ENCODE data around the gene OPTC.
"Not testable (repeated sequence)": the region's sequence is repeated elsewhere in the genome, so short reads cannot be mapped to it uniquely, and the experiment has no call there.

OPTC gene

DNA sequence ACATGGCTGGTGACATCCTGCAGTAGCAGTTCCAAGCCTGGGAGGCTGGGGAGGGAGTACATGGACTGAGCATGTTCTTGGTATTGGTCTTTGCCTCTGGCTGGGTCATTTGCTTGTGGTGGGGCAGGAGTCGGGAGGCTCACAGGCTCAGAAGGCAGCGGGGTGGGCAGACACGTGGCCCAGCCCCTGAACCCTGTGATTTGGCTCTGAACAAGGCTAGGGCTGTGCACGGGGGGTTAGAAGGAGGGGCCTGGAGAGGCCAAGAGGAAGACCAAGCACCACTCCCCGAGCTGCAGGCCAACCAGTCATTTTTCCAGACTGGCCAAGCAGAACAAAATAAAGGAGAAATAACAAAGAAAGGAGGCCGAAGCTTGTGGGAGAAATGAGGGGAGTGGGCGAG, 28.0 kb upstream of the OPTC start:
- no peak for DNase-seq

GRCh38 chr1:203466906-203467549, 26.9 kb upstream of the OPTC start:
- not testable (repeated sequence) for DNase-seq

GRCh38 chr1:203467550-203467921, 26.4 kb upstream of the OPTC start:
- DNase-seq: no peak

DNA sequence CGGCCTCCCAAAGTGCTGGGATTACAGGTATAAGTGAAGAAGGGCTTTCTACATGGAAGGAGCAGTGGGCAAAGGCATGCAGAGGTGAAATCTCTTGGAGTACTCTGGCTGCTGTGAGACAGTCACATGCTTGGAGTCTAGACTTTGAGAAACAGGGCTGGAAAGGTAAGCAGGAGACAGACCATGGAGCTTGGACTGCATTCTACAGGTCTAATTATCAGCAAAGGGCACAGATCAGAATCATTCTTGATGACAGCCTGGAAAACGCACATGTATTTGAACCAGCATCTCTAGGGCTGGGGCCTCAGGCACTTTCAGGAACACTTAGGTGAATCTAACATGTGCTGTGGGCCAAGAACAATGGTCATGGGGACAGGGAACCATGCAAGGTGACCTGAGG, 25.6 kb upstream of the OPTC start:
- DNase-seq: no peak

DNA sequence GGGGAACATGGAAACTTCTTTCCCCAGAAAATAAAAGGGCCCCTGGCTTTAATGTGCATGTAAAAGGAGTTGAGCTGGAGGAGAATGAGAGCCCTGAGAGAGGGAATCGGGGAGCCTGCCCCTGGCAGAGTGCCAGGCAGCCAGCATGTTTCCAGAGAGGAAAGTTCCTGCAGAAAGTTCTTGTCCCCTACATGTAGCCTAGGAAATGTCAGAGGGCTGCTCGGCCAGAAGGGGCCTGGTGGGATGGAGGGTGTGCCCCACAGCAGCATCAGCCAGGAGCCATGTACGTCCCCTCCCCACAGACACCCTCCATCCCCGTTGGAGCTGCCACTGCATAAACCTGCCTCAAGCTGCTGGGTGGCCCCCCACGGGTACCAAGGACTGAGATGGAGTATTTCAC, 23.7 kb upstream of the OPTC start:
- DNase-seq: no peak

DNA sequence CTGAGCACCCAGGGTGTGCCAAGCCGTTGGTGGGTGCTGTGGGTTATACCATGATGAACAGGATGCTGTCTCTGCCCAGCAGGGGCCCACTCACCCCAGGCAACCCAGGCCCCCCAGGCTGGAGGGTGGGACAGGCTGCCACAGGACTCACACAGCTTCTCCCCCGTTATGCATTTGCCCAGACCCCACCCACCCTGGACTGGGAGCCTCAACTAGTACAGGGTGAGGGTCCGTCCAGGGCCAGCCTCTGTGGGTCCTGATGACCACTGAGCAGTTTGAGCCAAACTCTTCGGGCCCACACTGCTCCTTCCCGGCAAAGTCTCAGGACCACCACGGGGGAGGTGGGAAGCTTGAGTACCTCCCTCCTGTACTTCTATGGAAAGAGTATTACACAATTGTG, 22.1 kb upstream of the OPTC start:
- DNase-seq: no peak

- DNase-seq: no peak
Measured at GRCh38 chr1:203473281-203473680, 20.7 kb upstream of the OPTC start.

DNA sequence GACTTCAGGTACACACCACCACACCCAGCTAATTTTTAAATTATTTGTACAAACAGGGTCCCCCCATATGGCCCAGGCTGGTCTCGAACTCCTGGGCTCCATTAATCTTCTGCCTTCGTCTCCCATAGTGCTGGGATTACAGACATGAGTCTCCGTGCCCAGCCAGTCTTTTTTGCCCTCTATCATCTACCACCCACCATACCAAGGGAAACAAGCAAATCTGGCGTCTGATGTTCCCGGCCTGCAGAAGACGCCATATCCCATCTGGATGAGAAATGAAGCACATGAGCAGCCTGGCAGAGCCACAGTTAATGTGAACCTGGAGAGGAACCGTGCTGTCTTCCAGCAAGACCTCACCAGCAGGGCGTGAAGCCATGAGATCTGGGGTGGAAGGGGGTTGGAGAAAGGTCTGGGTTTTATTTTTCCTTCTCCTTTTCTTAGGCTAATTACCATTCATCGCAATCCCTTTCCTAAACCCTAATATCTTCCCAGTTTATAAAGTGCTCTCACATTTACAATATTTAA, 20.1 kb upstream of the OPTC start:
- peak in 1 of 2 experiments; percentile 76 for DNase-seq

DNA sequence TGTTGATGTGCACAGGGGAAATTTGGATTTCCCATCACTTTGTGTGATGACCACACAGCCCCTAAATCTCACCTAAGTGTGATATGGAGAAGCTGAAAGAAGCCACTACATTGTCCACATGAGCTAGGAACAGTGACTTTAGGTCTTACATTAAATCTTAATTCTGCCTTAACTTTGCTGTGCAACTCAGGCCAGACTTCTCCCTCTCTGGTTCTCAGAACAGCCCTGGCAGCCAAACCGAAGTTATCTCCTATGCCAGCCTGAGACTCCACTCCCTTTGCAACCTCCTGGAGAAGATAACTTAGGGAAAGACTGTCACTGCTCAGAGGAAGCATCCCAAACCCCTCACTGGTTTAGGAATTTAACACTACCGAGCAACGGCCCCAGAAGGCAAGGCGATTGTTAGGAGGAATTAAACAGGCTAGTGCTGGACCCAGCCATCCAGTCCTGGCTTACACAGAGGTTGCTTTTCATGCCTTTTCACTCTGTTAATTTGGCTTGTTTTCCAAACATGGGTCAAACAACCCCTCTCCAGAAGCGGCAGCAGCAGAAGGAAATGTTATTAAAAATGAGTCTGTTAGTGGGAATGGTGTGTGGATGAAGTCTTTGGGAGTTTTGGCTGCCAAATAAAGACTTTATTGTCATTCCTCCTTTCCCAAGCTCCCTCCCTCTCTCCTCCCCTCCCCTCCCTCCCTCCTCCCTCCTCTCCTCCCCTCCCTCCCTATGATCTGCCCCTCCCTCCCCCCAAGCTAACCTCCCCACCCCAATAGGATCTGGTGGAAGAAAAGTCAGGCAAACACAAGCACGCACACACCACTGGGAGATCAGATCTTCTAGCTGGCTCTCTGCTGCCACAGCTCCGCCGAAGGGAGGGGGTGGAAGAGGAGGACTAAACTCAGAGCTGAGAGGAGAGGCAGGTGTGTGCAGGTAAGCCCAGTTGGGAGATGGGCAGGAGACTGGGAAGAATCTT, 18.7 kb upstream of the OPTC start, which contains the start of gene PRELP:
Gene PRELP (plus strand): TSS at position 795 of the 970 bp plus-strand sequence. CDS start 7,379 bp downstream, outside the sequence.
- DNase-seq: peak in 1 of 2 experiments; percentile 71

GRCh38 chr1:203476216-203476814, 17.6 kb upstream of the OPTC start:
- DNase-seq: no peak

- DNase-seq: no peak
Measured at GRCh38 chr1:203477748-203478147, 16.2 kb upstream of the OPTC start.

DNA sequence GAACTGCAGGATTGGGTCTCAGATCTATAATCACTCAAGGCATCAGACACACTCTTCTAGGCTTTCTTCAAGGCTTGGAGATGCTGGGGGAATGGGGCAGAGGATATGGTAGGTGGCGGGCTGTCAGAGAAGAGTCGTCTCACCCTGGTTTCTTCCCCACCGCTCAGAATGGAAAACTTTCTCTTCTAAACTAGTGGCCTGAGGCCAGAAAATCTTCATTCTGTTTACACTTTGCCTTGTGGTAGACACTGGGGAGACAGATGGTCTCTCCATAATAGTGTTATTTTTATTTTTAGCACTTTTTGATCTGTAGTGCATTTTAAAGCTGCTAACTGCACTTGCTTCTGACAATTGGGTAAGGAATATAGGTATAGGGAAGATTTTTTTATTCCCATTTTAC, 15.7 kb upstream of the OPTC start:
- DNase-seq: peak in 1 of 2 experiments; percentile 60

- DNase-seq: no peak
Measured at GRCh38 chr1:203478986-203479385, 15.0 kb upstream of the OPTC start.

- DNase-seq: peak in 1 of 2 experiments; percentile 23
Measured at GRCh38 chr1:203479646-203480045, 14.3 kb upstream of the OPTC start.

DNA sequence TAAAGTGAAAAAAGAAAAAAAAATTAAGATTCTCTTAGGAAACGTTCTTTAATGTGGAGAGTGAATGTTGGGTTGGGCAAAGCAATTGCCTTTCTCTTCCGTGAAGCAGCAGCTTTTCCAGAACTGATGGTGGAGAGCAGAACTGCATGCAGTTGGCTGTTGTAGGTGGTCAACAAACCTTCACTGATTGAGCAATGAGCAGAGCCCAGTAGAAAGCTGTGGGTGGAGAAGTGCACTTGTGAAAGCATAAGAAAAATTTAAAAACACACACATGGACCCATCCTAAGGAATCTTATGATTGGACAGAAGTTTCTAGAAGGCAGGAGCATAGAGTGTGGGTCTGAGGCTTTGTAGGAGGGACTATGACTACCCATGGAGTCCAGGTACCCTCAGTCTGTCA, 13.9 kb upstream of the OPTC start:
- DNase-seq: no peak

DNA sequence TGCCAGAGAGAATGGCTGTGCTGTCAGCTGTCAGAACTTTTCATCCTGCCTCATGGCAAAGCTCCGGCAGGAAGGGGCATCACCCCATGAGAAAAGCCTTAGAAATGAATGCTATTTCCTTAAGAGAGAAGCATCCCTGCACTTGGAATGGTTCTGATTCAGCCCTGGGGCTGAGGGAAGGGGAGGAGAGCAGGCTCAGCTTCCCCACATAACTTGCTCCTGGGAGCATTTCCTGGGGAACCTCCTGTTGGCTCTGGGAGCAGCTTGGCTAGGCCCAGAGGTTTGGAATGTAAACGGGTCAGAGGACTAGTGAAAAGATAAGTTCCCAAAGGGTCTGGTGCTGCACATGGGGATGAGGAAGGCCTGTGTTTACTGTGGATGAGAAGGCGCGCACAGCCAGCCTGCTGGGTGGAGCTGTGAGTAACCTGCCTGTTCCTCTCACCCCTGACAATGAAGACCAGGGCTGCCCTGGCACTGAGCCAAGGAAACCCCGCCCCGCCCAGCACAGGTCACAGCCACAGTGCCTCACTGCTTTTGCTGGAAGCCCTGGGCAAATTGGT, 13.3 kb upstream of the OPTC start:
- DNase-seq: peak in 1 of 2 experiments; percentile 76

DNA sequence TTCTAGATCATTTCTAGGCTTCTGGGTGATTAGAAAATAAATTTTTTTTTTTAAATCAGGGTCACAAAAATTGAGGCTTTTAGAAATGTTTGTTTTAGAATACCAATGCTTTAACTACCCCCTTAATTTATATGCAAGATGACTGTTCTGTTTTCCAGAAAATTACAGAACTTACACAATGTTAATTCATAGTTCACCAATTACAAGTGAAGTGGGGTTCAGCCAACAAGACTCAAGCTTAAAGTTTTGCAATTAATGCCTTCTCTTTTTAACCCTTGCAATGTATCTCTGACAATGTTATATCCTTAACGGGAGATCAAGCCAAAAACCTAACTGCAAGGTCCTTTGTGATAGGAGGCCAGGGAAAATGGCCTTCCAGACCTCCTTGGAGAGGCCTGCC, 12.8 kb upstream of the OPTC start:
- DNase-seq: no peak

DNA sequence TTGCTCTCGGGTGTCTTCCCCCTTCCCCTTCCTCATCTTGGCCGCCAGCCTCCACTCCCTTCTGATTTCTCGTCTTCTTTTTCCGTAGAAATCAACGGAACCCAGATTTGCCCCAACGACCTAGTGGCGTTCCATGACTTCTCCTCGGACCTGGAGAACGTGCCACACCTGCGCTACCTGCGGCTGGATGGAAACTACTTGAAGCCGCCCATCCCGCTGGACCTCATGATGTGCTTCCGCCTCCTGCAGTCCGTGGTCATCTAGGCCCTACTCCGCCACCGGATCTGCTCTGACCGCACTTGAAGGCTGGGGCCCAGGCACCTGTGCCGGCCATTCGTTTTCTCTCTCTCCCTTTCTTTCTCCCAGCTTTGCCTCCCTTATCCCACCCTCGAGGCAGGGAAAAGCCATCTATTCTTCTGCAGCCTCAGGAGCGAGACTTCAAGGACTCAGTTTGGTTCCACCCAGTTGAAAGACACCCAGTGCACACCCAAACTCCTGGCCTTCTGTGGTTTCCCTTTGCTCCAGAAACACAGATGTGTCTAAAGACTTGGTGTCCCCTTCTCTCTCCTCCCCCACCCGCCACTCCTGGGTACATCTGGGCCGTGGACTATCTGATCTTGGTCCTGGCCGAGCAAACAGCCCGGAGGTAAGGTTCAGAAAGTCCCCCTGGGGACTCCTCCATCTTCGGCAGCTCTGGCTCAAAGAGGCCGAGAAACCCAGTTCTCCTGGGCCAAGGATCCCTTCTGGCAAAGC, 7.2 kb upstream of the OPTC start:
- no peak for DNase-seq

DNA sequence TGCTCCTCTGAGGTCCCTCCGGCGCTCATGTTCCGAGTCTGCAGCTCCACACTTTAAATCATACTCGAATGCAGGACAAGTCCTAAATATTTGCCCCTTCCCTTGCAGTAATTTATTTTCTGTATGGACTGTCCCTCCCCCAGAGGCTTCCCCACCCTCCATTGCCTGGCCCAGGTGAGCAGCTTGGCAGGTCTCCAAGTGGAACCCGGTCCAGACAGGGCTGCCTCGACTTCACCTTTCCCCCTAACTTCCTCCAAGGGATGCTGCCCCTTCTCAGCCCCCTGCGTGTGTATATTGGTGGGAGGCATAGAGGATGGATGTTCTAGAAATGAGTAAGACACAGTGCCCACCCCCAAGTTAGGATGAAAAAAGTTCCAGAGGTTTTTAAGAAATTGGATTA, 5.4 kb upstream of the OPTC start:
- no peak for DNase-seq

GRCh38 chr1:203490607-203491006, 3.3 kb upstream of the OPTC start:
- DNase-seq: no peak

DNA sequence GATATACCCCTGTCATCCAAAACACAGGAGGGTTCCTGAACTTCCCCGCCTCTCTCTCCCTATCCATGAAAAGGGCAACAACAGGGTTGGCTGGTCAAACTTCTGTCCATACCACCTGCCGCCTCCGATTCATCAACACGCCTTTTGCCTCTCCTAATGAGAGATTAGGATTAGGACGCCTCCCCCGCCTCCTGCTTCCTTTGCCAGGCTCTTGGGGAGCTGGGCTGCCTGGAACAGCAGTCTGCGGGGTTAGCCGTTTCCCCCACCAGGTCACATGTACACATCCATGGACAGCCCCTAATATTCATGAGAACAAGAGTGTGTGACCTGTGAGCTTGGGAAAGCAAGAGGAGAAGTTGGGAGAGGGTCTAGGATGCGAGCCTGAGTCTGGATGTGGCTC, 2.3 kb upstream of the OPTC start:
- peak in 1 of 2 experiments; percentile 60 for DNase-seq

DNA sequence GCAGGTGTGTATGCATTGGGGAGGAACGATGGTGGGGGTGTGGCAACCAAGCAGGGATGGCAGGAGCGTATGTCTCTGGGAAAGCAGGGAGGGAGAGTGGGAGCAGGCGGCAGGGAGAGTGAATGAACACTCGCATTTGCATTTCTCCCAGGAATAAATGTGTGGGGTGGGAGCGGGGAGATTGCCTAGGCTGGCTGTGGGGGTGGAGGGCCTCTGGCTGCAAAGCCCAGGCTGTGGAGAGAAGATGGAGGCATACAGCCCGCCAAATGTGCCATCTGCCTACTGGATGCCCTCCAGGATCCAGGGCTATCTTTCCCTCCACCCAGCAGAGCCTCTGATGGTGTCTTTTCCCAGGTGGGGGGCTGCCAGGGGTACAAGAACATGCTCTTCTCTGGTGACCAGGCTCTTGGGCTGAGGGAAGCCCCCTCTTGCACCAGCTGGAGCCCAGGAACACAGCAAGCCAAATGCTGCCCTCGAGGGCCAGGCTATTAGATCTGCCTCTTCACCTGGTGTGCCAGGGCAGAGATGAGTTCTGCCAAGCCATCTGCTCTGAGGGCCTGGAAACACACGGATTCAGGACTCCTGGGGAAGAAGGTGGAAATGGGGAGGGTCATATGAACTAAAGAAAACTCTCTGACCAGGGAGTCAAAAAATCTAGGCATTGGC, 1.7 kb upstream of the OPTC start:
- DNase-seq: peak; percentile 86 to 96

Data from NCI-H446 (cell line).